ENCODE measurements around the gene ANKFY1.
"Not testable (repeated sequence)": the region's sequence is repeated elsewhere in the genome, so short reads cannot be mapped to it uniquely, and the experiment has no call there.

Gene ANKFY1

GRCh38 chr17:4266550-4266949, 2.8 kb upstream of the ANKFY1 start:
- H3K4me3 ChIP-seq (ENCODE audit: low read depth, low read length): no peak overlapping the region
- no peak for DNase-seq (ENCODE audit: low read depth, low spot score)
- CTCF ChIA-PET: no interaction called here
- POLR2A ChIA-PET: interaction anchor here (0.6 kb wide), 1 partner anchor 107 kb away, joined by 4 read pairs; no protein-coding TSS in a partner anchor
- no peak for TF ChIP-seq CTCF (IDR thresholded peaks at IDR 0.05; ENCODE audit: insufficient read depth, low read length, missing control alignments)

GRCh38 chr17:4262703-4263102, 1.1 kb downstream of the ANKFY1 start:
- ChIA-PET POLR2A (no interaction called here), CTCF (interaction anchor here (0.9 to 8.9 kb wide), 4 partner anchors 10 to 62 kb away, joined by 3 to 72 read pairs (median 9); no protein-coding TSS in a partner anchor)
- no peak for DNase-seq (ENCODE audit: low read depth, low spot score)
- H3K4me3 ChIP-seq (ENCODE audit: low read depth, low read length): peak overlapping the region; percentile 91
- TF ChIP-seq CTCF (IDR thresholded peaks at IDR 0.05; ENCODE audit: insufficient read depth, low read length, missing control alignments): no peak

- ChIA-PET CTCF (interaction anchor here (0.7 to 8.9 kb wide), 5 partner anchors 11 to 46 kb away, joined by 3 to 72 read pairs (median 10); no protein-coding TSS in a partner anchor), POLR2A (no interaction called here)
- H3K4me3 ChIP-seq (ENCODE audit: low read depth, low read length): no peak overlapping the region
- TF ChIP-seq CTCF (IDR thresholded peaks at IDR 0.05; ENCODE audit: insufficient read depth, low read length, missing control alignments): no peak
- DNase-seq (ENCODE audit: low read depth, low spot score): no peak
Measured at GRCh38 chr17:4261452-4261851, 2.3 kb downstream of the ANKFY1 start.

- CTCF ChIA-PET: interaction anchor here (0.9 to 8.9 kb wide), 6 partner anchors 8 to 59 kb away, joined by 3 to 72 read pairs (median 4); no protein-coding TSS in a partner anchor
Measured at GRCh38 chr17:4258867-4259266, 4.9 kb downstream of the ANKFY1 start.

GRCh38 chr17:4256952-4257351, 6.8 kb downstream of the ANKFY1 start:
- H3K4me3 ChIP-seq (ENCODE audit: low read depth, low read length): no peak overlapping the region
- POLR2A ChIA-PET: interaction anchor here (1.0 kb wide), 1 partner anchor 16 kb away, joined by 3 read pairs; no protein-coding TSS in a partner anchor

More at GRCh38 chr17:4258867-4259266, 4.9 kb downstream of the ANKFY1 start:
- no peak for TF ChIP-seq CTCF (IDR thresholded peaks at IDR 0.05; ENCODE audit: insufficient read depth, low read length, missing control alignments)
- no peak for DNase-seq (ENCODE audit: low read depth, low spot score)
- no peak overlapping the region for H3K4me3 ChIP-seq (ENCODE audit: low read depth, low read length)
- POLR2A ChIA-PET: no interaction called here

GRCh38 chr17:4255271-4255670, 8.5 kb downstream of the ANKFY1 start:
- DNase-seq (ENCODE audit: low read depth, low spot score); H3K4me3 ChIP-seq (ENCODE audit: low read depth, low read length); POLR2A ChIA-PET; CTCF ChIA-PET: not testable (repeated sequence)

More at GRCh38 chr17:4256952-4257351, 6.8 kb downstream of the ANKFY1 start:
- CTCF ChIA-PET: interaction anchor here (1.0 to 8.9 kb wide), 6 partner anchors 6 to 57 kb away, joined by 3 to 72 read pairs (median 3); no protein-coding TSS in a partner anchor
- TF ChIP-seq CTCF (IDR thresholded peaks at IDR 0.05; ENCODE audit: insufficient read depth, low read length, missing control alignments): no peak
- DNase-seq (ENCODE audit: low read depth, low spot score): no peak

GRCh38 chr17:4250887-4251286, 12.9 kb downstream of the ANKFY1 start:
- CTCF ChIA-PET: interaction anchor here (0.8 to 7.4 kb wide), 14 partner anchors 10 to 311 kb away, joined by 3 to 72 read pairs (median 8); partner anchors contain the start of gene ANKFY1
- no peak for DNase-seq (ENCODE audit: low read depth, low spot score)
- TF ChIP-seq CTCF (IDR thresholded peaks at IDR 0.05; ENCODE audit: insufficient read depth, low read length, missing control alignments): no peak
- POLR2A ChIA-PET: no interaction called here
- no peak overlapping the region for H3K4me3 ChIP-seq (ENCODE audit: low read depth, low read length)

All from AG04449 (cell line).